Uterus (tissue), 4 donors: ENCODE data around the gene TMEM132C. TPM values are rescaled to one million over a fixed set of nuclear protein-coding genes. Genes with fewer than 3 reads are reported as not detected.

ENCODE experiments used
- DNase-seq, 2 donors: peaks; one replicate each; pipeline ENCODE4 v3.0.0-alpha.2; 2019 to 2020
- H3K27ac ChIP-seq, 2 donors: fragments of 200-600 bp; sonication (generic); 1 replicate in 1 of 2; 2 replicates in 1 of 2; pipeline ENCODE4 v1.5.1; 2016 to 2018
- H3K27me3 ChIP-seq, 2 donors: fragments of 200-600 bp; sonication (generic); one replicate each; pipeline ENCODE4 v1.5.1; 2018 to 2019; ENCODE audit warnings: control low read depth in 1 of 2
- H3K36me3 ChIP-seq, 2 donors: fragments of 200-600 bp; sonication (generic); one replicate each; pipeline ENCODE4 v1.5.1; 2019; ENCODE audit warnings: control low read depth in 1 of 2
- H3K4me1 ChIP-seq, 2 donors: fragments of 200-600 bp; sonication (generic); one replicate each; pipeline ENCODE4 v1.5.1; 2018 to 2019; ENCODE audit warnings: control low read depth in 1 of 2
- H3K4me3 ChIP-seq, 2 donors: fragments of 200-600 bp; sonication (generic); 1 replicate in 1 of 2; 2 replicates in 1 of 2; pipeline ENCODE4 v1.5.1; 2018 to 2019; ENCODE audit warnings: mild to moderate bottlenecking in 1 of 2
- H3K9me3 ChIP-seq, 2 donors: fragments of 200-600 bp; sonication (generic); one replicate each; pipeline ENCODE4 v1.5.1; 2019; ENCODE audit warnings: control low read depth in 1 of 2
- POLR2A ChIP-seq, 2 donors: fragments of 450-650 bp; IDR thresholded peaks; one replicate each; pipeline ENCODE4 v1.6.1; 2016; ENCODE audit warnings: antibody characterized with exemption in 2 of 2, mild to moderate bottlenecking in 1 of 2, moderate library complexity in 1 of 2
- intact Hi-C: fragments of 100-400 bp; cut with DNase I; formaldehyde crosslinking; loops from one replicate; pipeline ENCODE4 v1.15.1; 2023; ENCODE audit warnings: low total_unique reads
- total RNA-seq, 4 donors: library from RNA; depleted of rRNA in 3 of 4; stranded (reverse); fragments of >200 nt in 3 of 4; gene quantifications; one replicate each; pipeline versions ENCODE4 v1.1.0 to v1.2.4, GENCODE V29; 2014 to 2023
- TF ChIP-seq, protein P1 (sequence below), 4 experiments: fragments of 200-600 bp in 2 of 4; fragments of 450-650 bp in 2 of 4; sonication (generic) in 2 of 4; IDR thresholded peaks; one replicate each; pipeline ENCODE4 v1.5.1; 2016 to 2019; ENCODE audit warnings: antibody characterized with exemption in 4 of 4, mild to moderate bottlenecking in 2 of 4, moderate library complexity in 1 of 4
- donor health status: DM: yes; HTN: yes; CAD: no.

Gene TMEM132C
- total RNA-seq, 4 donors from 2014 or later = 0.26 to 48.3 (median 5.0) TPM

DNA sequence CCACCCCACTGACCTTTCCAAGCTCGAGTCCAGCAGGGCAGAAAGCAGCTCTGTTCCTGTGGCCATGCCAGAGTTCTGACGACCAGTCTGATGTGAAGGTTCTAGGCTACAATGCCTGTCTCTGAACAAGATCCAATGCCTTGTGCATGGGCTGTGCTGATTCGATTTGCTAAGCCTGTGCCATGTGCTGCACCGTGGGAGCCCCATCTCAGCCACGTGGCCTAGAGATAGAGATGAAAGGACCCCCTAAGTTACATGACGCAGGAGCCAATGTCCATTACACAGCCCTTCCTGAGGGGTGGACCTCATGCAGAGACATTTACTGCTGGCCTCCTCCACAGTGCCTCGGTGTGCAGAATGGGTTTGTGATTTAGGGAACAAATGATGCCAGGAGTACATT is 300.8 kb downstream of the TMEM132C start:
- H3K36me3 ChIP-seq = no peaks in the 10 kb centered on the region
- DNase-seq = no peak
- H3K27me3 ChIP-seq = no peaks in the 10 kb centered on the region
- no peaks in the 10 kb centered on the region for H3K9me3 ChIP-seq
- intact Hi-C loops = no loop called here
- no peak for TF ChIP-seq POLR2A (IDR thresholded peaks at IDR 0.05)
- TF ChIP-seq, protein P1, sequence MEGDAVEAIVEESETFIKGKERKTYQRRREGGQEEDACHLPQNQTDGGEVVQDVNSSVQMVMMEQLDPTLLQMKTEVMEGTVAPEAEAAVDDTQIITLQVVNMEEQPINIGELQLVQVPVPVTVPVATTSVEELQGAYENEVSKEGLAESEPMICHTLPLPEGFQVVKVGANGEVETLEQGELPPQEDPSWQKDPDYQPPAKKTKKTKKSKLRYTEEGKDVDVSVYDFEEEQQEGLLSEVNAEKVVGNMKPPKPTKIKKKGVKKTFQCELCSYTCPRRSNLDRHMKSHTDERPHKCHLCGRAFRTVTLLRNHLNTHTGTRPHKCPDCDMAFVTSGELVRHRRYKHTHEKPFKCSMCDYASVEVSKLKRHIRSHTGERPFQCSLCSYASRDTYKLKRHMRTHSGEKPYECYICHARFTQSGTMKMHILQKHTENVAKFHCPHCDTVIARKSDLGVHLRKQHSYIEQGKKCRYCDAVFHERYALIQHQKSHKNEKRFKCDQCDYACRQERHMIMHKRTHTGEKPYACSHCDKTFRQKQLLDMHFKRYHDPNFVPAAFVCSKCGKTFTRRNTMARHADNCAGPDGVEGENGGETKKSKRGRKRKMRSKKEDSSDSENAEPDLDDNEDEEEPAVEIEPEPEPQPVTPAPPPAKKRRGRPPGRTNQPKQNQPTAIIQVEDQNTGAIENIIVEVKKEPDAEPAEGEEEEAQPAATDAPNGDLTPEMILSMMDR (IDR thresholded peaks at IDR 0.05) = no peak
- no peak overlapping the region for H3K27ac ChIP-seq
- H3K4me3 ChIP-seq = no peak overlapping the region
- H3K4me1 ChIP-seq = no peaks in the 10 kb centered on the region

DNA sequence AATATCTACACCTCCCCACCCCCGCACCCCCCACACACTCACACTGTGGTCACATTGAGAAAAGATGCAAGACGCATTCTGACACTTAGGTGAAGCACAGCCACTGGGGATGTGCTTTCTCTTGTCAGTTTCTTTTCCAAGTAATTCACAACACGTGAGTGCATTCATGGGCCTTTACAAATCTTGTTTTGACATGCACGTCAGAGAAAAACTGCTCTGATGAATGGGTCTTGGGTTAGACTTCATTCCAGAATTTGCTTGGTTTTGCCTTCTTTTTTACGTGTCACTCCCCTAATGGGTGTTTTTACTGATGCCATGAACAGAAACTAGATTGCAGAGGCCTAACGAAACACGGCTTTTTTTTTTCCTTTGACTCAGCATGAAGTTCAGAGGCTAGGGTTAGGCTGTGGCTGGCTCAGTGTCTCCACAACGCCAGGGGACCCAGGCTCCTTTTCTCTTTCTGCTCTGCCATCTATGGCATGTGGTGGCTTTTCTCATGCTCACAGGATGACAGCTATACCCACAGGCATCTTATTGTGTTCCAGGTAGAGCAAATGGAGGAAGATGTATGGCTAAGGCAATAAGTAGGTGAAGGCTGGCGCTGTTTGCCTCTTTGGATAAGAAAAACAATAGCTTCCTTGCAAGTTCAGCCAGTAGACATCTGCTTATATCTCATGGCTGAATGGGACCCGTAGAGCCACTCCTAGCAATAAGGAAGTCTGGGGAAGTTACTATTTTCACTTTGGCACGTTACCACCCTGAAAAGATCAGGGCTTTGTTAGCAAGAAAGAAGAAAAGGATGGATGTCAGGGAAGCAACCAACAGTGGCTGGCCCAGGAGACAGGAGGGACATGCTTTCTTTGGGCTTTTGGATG is 303.5 kb downstream of the TMEM132C start:
- DNase-seq = no peak
- no peaks in the 10 kb centered on the region for H3K27me3 ChIP-seq
- no peak overlapping the region for H3K4me3 ChIP-seq
- TF ChIP-seq POLR2A (IDR thresholded peaks at IDR 0.05) = no peak
- TF ChIP-seq, protein P1 (IDR thresholded peaks at IDR 0.05) = no peak
- H3K4me1 ChIP-seq = no peaks in the 10 kb centered on the region
- H3K9me3 ChIP-seq = no peaks in the 10 kb centered on the region
- intact Hi-C loops = no loop called here
- peak overlapping the region in 1 of 2 donors; percentile 1 for H3K27ac ChIP-seq
- no peaks in the 10 kb centered on the region for H3K36me3 ChIP-seq

DNA sequence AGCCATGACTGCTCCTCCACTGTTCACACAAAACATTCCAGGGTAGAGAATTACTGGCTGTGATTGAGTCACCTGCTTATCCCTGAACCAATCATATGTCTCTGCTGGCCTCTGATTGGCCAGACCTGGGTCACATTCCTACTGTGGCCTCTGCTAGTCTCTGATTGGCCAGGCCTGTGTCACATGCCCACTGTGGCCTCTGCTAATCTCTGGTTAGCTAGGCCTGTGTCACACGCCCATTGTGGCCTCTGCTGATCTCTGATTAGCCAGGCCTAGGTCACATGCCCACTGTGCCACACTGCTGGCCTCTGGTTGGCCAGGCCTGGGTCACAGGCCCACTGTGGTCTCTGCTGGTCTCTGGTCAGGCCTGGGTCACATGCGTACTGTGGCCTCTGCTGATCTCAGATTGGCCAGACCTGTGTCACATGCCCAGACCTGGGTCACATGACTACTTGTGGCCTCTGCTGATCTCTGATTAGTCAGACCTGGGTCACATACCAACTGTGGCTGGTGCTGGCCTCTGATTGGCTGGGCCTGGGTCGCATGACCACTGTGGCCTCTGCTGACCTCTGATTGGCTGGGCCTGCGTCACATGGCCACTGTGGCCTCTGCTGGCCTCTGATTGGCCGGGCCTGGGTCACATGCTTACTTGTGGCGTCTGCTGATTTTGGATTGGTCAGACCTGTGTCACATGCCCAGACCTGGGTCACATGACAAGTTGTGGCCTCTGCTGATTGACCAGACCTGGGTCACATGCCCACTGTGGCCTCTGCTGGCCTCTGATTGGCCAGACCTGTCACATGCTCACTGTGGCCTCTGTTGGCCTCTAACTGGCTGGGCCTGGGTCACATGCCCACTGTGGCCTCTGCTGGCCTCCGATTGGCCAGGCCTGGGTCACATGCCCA is 305.2 kb downstream of the TMEM132C start:
- DNase-seq = no peak
- no peaks in the 10 kb centered on the region for H3K27me3 ChIP-seq
- H3K27ac ChIP-seq = no peak overlapping the region
- TF ChIP-seq, protein P1 (IDR thresholded peaks at IDR 0.05) = no peak
- no peak for TF ChIP-seq POLR2A (IDR thresholded peaks at IDR 0.05)
- intact Hi-C loops = no loop called here
- H3K36me3 ChIP-seq = no peaks in the 10 kb centered on the region
- no peak overlapping the region for H3K4me3 ChIP-seq
- no peaks in the 10 kb centered on the region for H3K4me1 ChIP-seq
- H3K9me3 ChIP-seq = no peaks in the 10 kb centered on the region

DNA sequence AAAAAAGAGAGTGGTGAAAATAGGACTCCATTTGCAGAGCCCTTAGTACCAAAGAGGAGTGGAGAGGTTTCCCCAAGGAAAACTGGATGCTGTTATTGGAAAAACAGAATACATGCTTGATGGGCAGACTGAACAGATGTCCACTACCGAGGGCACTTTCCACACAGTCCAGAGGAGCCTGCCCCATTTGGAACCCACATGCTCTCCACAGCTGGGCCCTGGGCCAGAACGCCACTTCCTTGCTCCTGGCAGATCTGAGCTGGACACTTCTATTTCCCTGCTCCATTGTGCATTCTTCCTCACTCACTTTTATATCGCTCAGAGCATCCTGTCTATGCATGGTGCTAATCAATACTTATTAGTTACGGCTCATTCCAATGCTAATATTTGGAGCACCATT is 306.9 kb downstream of the TMEM132C start:
- TF ChIP-seq, protein P1 (IDR thresholded peaks at IDR 0.05) = no peak
- TF ChIP-seq POLR2A (IDR thresholded peaks at IDR 0.05) = no peak
- no peaks in the 10 kb centered on the region for H3K4me1 ChIP-seq

DNA sequence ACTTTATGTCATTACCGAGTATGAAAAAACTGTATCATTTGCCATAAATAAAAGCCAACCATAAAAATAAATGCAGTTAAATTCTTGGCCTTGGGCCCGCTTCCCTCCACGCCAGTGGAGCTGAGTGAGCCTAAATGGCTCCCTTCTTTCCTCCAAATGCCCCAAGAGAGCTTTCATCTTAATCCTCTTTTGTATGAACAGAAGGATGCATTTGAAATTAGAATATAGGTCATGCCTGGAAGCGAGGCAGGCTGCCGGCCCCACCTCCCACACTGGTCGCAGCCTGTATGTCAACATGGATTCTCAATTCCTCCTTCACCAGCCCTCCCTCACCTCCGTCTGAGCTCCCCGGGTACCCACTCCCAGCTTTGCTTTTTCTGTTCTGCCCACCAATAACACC is 311.1 kb downstream of the TMEM132C start:
- no peaks in the 10 kb centered on the region for H3K9me3 ChIP-seq
- no peak overlapping the region for H3K4me3 ChIP-seq
- no peaks in the 10 kb centered on the region for H3K4me1 ChIP-seq
- no peak overlapping the region for H3K27ac ChIP-seq
- DNase-seq = no peak
- no peak for TF ChIP-seq POLR2A (IDR thresholded peaks at IDR 0.05)
- TF ChIP-seq, protein P1 (IDR thresholded peaks at IDR 0.05) = no peak
- no peaks in the 10 kb centered on the region for H3K36me3 ChIP-seq
- intact Hi-C loops = no loop called here
- H3K27me3 ChIP-seq = no peaks in the 10 kb centered on the region

More for the DNA sequence above, 306.9 kb downstream of the TMEM132C start:
- no peak overlapping the region for H3K4me3 ChIP-seq
- no peaks in the 10 kb centered on the region for H3K27me3 ChIP-seq
- no peaks in the 10 kb centered on the region for H3K36me3 ChIP-seq
- DNase-seq = no peak
- H3K9me3 ChIP-seq = no peaks in the 10 kb centered on the region
- H3K27ac ChIP-seq = no peak overlapping the region
- intact Hi-C loops = no loop called here
